NCI-H1092 (cell line): Measurements from ENCODE around the gene AKAP17A.
A peak's percentile ranks its signal among the peaks of the same experiment; 100 is the strongest.
"Not testable (repeated sequence)": the region's sequence is repeated elsewhere in the genome, so short reads cannot be mapped to it uniquely, and the experiment has no call there.

Experiments
- DNase-seq: peaks from one replicate; lab custom pipeline; 2025; lab: John Stamatoyannopoulos, UW

Gene AKAP17A

GRCh38 chrX:1591102-1591862 is at the start of gene AKAP17A:
Gene AKAP17A, plus strand, starts transcription at chrX:1591604. Its CDS starts 1,859 bp downstream, at chrX:1593463.
- peak; percentile 93 for DNase-seq

GRCh38 chrX:1542994-1543725 is 48.2 kb upstream of the AKAP17A start:
- no peak for DNase-seq

GRCh38 chrX:1545776-1546408 is 45.5 kb upstream of the AKAP17A start:
- DNase-seq: no peak

- DNase-seq: no peak
Observed at GRCh38 chrX:1546691-1547251, 44.6 kb upstream of the AKAP17A start.

- DNase-seq: no peak
Observed at GRCh38 chrX:1551959-1552546, 39.4 kb upstream of the AKAP17A start.

GRCh38 chrX:1554469-1555210 is 36.8 kb upstream of the AKAP17A start:
- DNase-seq: no peak

GRCh38 chrX:1555370-1555769 is 36.0 kb upstream of the AKAP17A start:
- DNase-seq: no peak

GRCh38 chrX:1557442-1557841 is 34.0 kb upstream of the AKAP17A start:
- DNase-seq: not testable (repeated sequence)

- DNase-seq: no peak
Observed at GRCh38 chrX:1558761-1559468, 32.5 kb upstream of the AKAP17A start.

GRCh38 chrX:1561164-1561563 is 30.2 kb upstream of the AKAP17A start:
- DNase-seq: no peak

- DNase-seq: not testable (repeated sequence)
Observed at GRCh38 chrX:1564077-1564476, 27.3 kb upstream of the AKAP17A start.

- no peak for DNase-seq
Observed at GRCh38 chrX:1564750-1565683, 26.4 kb upstream of the AKAP17A start.

GRCh38 chrX:1574181-1574580 is 17.2 kb upstream of the AKAP17A start:
- not testable (repeated sequence) for DNase-seq

- DNase-seq: no peak
Observed at GRCh38 chrX:1576201-1576992, 15.0 kb upstream of the AKAP17A start.

GRCh38 chrX:1577845-1578244 is 13.6 kb upstream of the AKAP17A start:
- no peak for DNase-seq

GRCh38 chrX:1578511-1579173 is 12.8 kb upstream of the AKAP17A start:
- no peak for DNase-seq

GRCh38 chrX:1581132-1581531 is 10.3 kb upstream of the AKAP17A start:
- DNase-seq: peak; percentile 48
